Left kidney (tissue), 2 donors: ENCODE measurements around the gene ZAP70. TPM values are rescaled to one million over a fixed set of nuclear protein-coding genes. Genes with fewer than 3 reads are reported as not detected.

Source experiments
- DNase-seq: peaks from one replicate; pipeline ENCODE4 v3.0.0-alpha.2; 2013
- polyA plus RNA-seq: library from polyadenylated mRNA; unstranded; fragments of 120-200 nt; gene quantifications from one replicate; pipeline ENCODE4 v1.2.1, GENCODE V29; 2013; ENCODE audit not compliant: insufficient read length

The ZAP70 gene
- polyA plus RNA-seq, 1 donor = 2.2 TPM

DNA sequence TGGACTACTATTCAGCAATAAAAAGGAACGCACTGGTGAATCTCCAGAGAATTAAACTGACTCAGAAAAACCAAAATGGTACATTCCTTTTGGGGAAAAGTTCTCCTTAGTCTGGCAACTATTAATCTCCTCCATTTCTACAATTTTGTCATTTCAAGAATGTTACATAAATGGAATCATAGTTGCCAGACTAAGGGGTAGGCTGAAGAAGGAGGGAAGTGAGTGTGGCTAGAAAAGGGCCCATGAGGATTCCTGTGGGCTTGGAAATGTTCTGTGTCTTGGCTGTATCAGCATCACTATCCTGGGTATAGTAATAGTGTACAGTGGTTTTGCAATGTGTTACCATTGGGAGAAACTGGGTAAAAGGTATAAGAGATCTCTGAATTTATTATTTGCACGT lies 72.4 kb downstream of the ZAP70 start:
- no peak for DNase-seq

DNA sequence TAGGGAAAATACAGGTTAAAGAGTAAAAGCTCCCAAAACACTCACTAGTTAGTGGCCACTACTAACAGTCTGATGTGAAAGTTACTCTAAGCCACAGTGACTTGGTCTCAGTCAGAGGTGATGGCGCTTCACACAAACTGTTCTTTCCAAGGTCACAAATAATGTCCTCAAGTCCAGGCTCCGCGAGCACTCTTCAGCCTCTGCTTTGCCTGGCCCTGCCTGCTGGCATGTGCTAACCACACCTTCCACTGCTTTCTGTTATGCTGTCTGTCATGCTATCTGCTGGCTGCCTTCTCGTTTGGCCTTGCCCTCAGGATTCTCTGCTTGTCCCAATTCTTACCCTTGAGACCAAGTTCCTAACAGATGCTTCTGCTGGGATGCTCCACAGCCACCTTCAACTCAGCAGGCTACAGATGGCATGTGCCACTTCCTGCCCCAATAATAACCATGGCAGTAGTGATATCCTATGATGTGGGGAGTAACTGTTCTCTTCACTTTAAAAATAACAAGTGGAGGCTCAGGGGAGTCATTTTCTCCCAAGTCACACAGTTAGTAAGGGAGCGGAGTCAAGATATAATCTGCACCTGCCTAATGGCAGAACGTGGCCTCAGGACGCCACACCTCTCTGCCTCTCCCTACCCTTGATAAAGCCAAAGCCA lies 75.7 kb downstream of the ZAP70 start:
- no peak for DNase-seq

Other genes with a start within 250 kb of the ZAP70 start
- gene ANKRD36B, start 123.7 kb upstream of the ZAP70 start, polyA plus RNA-seq = 48.3 TPM
- gene COX5B, start 67.5 kb upstream of the ZAP70 start, polyA plus RNA-seq = 173 TPM
- gene ACTR1B, start 49.5 kb upstream of the ZAP70 start, polyA plus RNA-seq = 56.0 TPM
- 25.4 TPM for gene C2orf92, start 43.9 kb upstream of the ZAP70 start, polyA plus RNA-seq